Measurements from ENCODE around the gene KCNH4.
A peak's percentile ranks its signal among the peaks of the same experiment; 100 is the strongest.
"Not testable (repeated sequence)": the region's sequence is repeated elsewhere in the genome, so short reads cannot be mapped to it uniquely, and the experiment has no call there.

Gene KCNH4

GRCh38 chr17:42193969-42194899 lies 13.3 kb upstream of the KCNH4 start, which contains the start of gene GHDC:
GHDC (minus strand) TSS chr17:42194494; CDS start chr17:42193581, 913 bp downstream.
- DNase-seq: peak; percentile 79

DNA sequence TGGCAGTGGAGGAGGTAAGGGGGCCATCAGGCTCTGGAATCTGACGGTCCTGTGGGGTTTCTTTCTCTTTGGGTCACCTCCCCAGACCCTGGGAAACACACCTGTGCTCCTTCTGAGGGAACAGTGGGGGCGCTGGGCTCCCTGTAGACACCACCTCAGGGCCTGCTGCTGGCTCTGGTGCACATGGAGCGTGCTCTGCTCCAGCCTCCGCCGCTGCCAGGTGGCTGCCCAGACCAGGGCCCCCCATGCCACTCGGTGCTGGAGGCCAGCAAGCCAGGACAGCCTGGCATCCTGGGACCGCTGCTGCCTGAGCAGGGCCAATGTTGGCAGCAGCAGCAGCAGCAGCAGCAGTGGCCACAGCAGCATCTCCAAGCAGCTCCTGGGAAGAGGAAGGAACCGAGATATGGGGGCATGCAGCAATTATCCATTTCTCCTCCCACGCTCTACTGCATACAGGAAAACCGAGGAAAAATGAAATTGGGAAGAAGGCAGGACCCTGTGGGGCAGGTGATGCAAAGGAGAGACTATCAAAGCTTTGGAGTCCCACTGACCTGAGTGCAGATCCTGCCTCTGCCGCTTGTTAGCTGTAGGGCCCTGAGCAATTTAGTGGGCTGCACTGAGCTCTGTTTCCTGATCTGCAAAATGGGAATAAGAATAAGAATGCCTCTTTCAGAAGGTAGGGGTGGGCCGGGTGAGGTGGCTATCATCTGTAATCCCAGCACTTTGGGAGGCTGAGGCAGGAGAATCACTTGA lies 12.4 kb upstream of the KCNH4 start:
- no peak for DNase-seq

DNA sequence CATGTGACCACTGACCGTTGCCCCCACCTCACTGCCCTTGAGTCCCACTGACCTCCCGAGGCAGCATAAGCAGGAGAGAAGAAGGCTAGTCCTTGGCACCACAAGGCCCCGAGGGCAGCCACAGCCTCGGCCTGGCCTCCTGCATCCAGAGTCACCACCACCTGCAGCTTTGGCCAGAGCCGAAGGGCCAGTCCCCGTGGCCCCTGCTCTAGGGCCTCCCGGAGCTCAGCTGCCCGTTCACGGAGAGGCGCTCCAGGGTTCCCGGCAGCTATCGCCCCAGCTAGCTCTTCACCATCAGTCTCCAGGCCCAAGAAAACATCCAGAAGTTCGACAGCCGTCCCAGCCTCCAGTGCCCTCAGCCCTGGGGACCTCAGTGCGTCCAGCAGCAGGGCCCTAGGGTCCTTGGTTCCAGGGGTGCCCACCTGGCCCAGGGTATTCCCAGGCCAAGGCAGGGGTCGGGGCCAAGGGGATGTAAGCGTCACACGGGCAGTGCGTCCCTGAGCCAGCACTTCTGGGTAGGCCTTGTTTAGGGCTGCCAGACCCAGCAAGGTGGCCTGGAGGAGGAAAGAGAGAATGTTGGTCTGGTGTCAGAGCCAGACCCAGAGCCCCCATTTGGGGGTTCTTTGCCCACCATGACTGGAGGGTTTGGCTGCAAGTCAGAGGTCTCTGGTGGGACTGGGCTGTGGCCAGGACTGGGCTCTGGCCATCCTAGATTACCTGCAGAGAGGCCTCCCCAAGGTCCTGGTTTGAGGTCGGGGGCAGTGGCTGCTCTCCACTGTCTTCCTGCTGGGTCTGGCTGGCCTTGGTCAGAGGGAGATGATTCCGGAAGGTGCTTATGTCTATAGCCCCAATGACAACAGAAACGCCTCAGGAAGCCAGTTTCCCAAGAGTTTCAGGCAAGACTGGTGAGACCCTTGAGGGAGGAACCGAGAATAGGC lies 11.5 kb upstream of the KCNH4 start:
- DNase-seq: no peak

DNA sequence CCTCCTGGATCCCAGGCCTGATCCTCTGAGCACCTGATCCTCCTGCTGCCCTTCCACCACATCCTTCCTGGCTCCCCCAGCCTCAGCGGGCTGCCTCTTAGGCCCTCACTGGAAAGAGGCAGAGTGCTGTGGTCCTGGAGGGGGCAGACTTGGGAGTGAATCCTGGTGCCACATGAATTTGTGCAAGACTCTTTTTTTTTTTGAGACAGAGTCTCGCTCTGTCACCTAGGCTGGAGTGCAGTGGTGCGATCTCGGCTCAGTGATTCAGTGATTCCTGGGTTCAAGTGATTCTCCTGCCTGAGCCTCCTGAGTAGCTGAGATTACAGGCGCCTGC lies 10.3 kb upstream of the KCNH4 start:
- DNase-seq: no peak

GRCh38 chr17:42190491-42191274 lies 9.7 kb upstream of the KCNH4 start:
- DNase-seq: no peak

DNA sequence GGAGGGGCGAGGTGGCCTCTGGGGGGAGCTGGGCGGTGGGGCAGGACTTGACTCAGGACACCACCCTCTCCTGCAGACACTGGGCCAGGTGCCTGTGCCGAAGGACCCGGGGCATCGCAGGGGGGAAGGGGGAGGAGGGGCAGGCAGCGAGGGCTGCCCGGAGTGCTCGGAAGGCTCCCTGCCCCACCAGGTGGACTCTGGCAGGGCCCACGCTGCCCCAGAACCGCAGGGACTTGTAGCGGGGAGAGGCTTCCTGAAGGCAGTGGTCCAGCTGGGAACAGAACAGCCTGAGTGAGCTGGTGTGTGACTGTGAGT lies 8.7 kb upstream of the KCNH4 start:
- no peak for DNase-seq

GRCh38 chr17:42188749-42189650 lies 8.1 kb upstream of the KCNH4 start:
- no peak for DNase-seq

- DNase-seq: no peak
Measured at GRCh38 chr17:42187833-42188232, 6.9 kb upstream of the KCNH4 start.

GRCh38 chr17:42186191-42186590 lies 5.2 kb upstream of the KCNH4 start:
- not testable (repeated sequence) for DNase-seq

GRCh38 chr17:42185621-42185930 lies 4.6 kb upstream of the KCNH4 start:
- no peak for DNase-seq

DNA sequence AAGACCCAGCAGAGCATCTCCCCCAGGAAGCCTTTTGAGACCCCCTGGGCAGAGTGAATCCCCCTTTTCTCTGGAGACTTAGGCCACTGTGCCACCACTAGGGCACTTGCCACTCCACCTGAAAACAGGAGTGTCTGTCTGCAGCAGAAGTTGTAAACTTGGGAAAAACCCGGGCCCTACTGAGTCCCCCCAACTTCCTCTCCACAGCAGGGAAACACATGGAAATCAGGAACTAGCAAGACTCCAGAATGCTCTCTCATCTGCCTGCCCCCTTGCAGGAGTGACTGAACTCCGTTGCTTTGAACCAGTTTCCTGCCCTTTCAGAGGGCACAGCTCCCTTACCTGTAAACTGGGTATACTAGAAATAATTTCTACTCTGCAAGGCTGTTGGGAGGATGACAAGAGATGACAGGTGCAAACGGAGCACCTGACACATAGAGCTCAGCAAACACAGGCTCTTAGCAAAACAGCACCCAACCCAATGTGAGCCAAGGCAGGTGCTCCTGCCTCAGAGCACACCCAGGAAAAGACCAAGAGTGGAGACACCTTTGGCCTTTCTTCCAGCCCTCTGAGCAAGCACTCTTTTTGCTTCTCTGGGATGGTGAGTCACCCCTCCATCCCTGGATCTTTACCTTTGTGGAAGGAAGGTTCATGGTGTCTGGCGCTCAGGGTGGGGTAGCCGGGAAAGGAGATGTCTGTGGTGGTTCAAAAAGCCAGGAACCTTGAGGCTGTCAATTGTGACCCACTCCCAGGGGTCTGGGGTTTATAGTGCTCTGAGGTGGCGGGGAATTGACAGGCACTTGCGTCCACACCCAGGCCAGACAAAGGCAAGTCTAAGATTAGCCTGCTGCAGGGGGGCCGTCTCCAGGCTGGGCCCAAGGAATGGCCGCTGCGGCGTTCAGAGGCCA lies 4.0 kb upstream of the KCNH4 start, which contains the start of gene HCRT:
Gene HCRT (minus strand): TSS at position 740 of the 908 bp plus-strand sequence. CDS start 87 bp downstream, at position 653.
- DNase-seq: no peak

- peak; percentile 65 for DNase-seq
Measured at GRCh38 chr17:42183741-42184711, 3.1 kb upstream of the KCNH4 start.

DNA sequence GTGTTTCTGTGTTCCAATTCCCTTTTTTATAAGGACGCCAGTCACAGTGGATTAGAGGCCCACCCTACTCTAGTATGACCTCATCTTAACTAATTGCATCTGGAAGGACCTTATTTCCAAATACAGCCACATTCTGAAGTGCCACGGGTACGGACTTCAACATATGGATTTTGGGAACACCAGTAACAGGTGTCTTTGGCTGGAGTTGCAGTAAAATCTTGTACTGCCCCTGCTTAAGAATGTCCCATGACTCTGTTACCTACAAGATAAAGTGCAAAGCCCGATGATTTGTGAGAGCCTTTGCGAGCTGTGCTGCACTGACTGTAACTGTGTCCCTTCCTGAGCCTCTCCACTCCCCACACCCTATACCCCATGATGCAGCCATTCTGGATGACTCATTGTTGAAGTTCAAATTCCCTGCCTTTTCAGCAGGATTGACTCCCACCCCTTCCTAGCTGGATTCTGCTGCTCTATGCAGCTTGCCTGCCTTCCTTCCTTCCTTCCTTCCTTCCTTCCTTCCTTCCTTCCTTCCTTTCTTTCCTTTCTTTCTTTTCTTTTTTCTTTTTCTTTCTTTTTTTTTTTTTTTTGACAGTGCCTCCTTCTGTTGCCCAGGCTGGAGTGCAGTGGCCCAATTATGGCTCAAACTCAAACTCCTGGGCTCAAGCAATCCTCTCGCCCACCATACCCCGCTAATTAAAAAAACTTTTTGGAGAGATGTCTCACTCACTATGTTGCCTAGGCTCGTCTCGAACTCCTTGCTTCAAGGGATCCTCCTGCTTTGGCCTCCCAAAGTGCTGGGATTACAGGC lies 2.2 kb upstream of the KCNH4 start:
- DNase-seq: no peak

DNA sequence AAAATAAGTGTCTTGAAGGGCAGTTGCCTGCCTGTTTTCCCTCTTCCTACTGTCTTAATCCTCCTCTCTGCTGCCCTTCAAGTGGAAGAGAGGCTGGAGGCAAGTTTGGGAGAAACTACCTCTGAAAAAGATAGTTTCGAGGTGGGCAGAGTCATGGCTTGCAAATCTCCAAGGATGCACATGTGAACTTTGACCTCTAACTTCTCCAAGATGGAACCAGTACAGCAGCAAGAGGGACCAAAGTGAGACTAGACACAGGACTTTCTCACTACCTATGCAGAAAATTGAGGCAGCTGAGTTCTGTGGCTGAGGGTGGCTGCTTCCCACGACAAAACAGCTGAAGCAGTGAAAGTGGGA lies 887 bp upstream of the KCNH4 start:
- DNase-seq: no peak

GRCh38 chr17:42180411-42180921 lies 476 bp downstream of the KCNH4 start:
- no peak for DNase-seq

DNA sequence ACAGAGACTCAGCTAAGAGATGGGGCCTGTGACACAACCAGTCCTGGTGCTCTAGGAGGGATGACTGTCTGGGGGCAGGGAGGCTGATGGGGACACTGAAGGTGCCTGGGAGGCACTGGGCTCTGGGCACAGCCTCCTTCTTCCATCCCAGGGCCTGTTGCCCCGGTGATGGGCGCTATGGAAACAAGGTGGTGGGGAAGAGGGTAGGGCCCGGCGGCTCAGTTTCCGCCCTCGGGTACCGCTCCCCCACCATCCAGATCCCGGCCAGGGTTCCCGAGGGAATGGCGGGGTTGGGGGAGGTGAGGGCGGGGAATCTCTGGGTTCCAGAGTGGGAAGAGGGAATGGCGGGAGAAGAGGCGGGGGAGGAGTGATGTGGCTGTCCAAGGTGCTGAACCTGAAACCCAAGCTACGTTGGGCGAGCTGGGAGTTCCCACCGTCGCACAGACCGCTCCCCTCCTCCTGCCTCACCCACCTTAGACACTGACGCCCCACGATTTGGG lies 981 bp downstream of the KCNH4 start:
- no peak for DNase-seq

GRCh38 chr17:42179335-42179734 lies 1.6 kb downstream of the KCNH4 start:
- DNase-seq: no peak

- no peak for DNase-seq
Measured at GRCh38 chr17:42178817-42179216, 2.1 kb downstream of the KCNH4 start.
